K562 (cell line): ENCODE measurements around the gene GANAB. TPM values are rescaled to one million over a fixed set of nuclear protein-coding genes. Genes with fewer than 3 reads are reported as not detected.

ENCODE experiments used
- ASH1L ChIP-seq: fragments of 450-650 bp; IDR thresholded peaks from 2 replicates; pipeline ENCODE4 v1.6.1; 2018; ENCODE audit warnings: borderline replicate concordance, mild to moderate bottlenecking, low read depth; ENCODE audit not compliant: partially characterized antibody
- FOXK2 ChIP-seq, 2 experiments: fragments of 450-650 bp; IDR thresholded peaks in 1 of 2; conservative IDR thresholded peaks in 1 of 2; 2 replicates each; pipeline ENCODE4 v1.6.1; 2016; ENCODE audit warnings: low read depth in 2 of 2, mild to moderate bottlenecking in 1 of 2
- GTF2F1 ChIP-seq: IDR thresholded peaks from 2 replicates; pipeline ENCODE4 v1.6.1; 2011; ENCODE audit warnings: low read depth, low read length, improper control_type of control experiment
- MAFG ChIP-seq: fragments of 450-650 bp; conservative IDR thresholded peaks from 2 replicates; pipeline ENCODE4 v1.6.1; 2016; ENCODE audit warnings: missing genetic modification characterization, missing compliant biosample characterization
- MCM3 ChIP-seq: fragments of 450-650 bp; IDR thresholded peaks from 2 replicates; pipeline ENCODE4 v1.6.1; 2016
- POLR2G ChIP-seq: fragments of 200-400 bp; formaldehyde crosslinking; IDR thresholded peaks from 2 replicates; pipeline ENCODE4 v1.6.1; 2017; ENCODE audit warnings: low read depth, mild to moderate bottlenecking, antibody characterized with exemption, low read length, moderate library complexity
- RBM17 ChIP-seq: fragments of 200-400 bp; formaldehyde crosslinking; IDR thresholded peaks from 2 replicates; pipeline ENCODE4 v1.6.1; 2017; ENCODE audit warnings: low read depth, mild to moderate bottlenecking, low read length, borderline replicate concordance
- RFX7 ChIP-seq: fragments of 250-450 bp; sonication (Bioruptor Pico); IDR thresholded peaks from 2 replicates; pipeline ENCODE4 v1.5.1; 2021; ENCODE audit warnings: mild to moderate bottlenecking
- ZBED1 ChIP-seq: IDR thresholded peaks from 2 replicates; pipeline ENCODE4 v1.6.1; 2014
- ZC3H8 ChIP-seq: fragments of 450-650 bp; IDR thresholded peaks from 2 replicates; pipeline ENCODE4 v1.6.1; 2017
- ZNF133 ChIP-seq: fragments of 250-450 bp; sonication (Bioruptor Pico); IDR thresholded peaks from 2 replicates; pipeline ENCODE4 v1.4.0; 2020; ENCODE audit warnings: mild to moderate bottlenecking
- ZNF282 ChIP-seq: sonication (generic); formaldehyde crosslinking; IDR thresholded peaks from 2 replicates; pipeline ENCODE4 v1.8.1; 2023; ENCODE audit warnings: missing genetic modification reagents
- ZNF707 ChIP-seq: fragments of 250-450 bp; sonication (Bioruptor Pico); conservative IDR thresholded peaks from 2 replicates; pipeline ENCODE4 v1.8.0; 2022; ENCODE audit warnings: inconsistent platforms, mild to moderate bottlenecking, moderate library complexity
- ZNF785 ChIP-seq: fragments of 250-450 bp; sonication (Bioruptor Pico); IDR thresholded peaks from 2 replicates; pipeline ENCODE4 v1.4.0; 2020; ENCODE audit warnings: mild to moderate bottlenecking
- ZZZ3 ChIP-seq: fragments of 450-650 bp; IDR thresholded peaks from 2 replicates; pipeline ENCODE4 v1.6.1; 2016; ENCODE audit warnings: antibody characterized with exemption, mild to moderate bottlenecking, moderate library complexity
- polyA plus RNA-seq, 8 experiments: library from polyadenylated mRNA; depleted of rRNA in 4 of 8; stranded (reverse) in 5 of 8; unstranded in 3 of 8; fragments of >200 nt; fragmentation: Nextera tagmentation in 2 of 8; fragmentation: Illumina TruSeq in 1 of 8; extraction: Ambion mirVana in 2 of 8; extraction: Trizol in 1 of 8; gene quantifications; 2 replicates each; pipeline versions ENCODE4 v1.2.1 to v1.2.3, GENCODE V29; 2011 to 2014; ENCODE audit warnings: inconsistent platforms in 1 of 8, missing spikeins in 1 of 8
- total RNA-seq, 7 experiments: library from RNA; depleted of rRNA in 6 of 7; stranded (reverse); fragments of >200 nt in 6 of 7; fragmentation: Illumina TruSeq in 2 of 7; extraction: Trizol in 2 of 7; gene quantifications; 2 replicates each; pipeline versions ENCODE4 v1.2.1 to v1.2.3, GENCODE V29; 2011 to 2021; ENCODE audit warnings: low replicate concordance in 1 of 7
- TF ChIP-seq, protein P1 (sequence below): fragments of 250-450 bp; sonication (Bioruptor Pico); IDR thresholded peaks from 2 replicates; pipeline ENCODE4 v1.6.1; 2021; ENCODE audit warnings: mild to moderate bottlenecking
- TF ChIP-seq, protein P2 (sequence below): sonication (generic); formaldehyde crosslinking; IDR thresholded peaks from 2 replicates; pipeline ENCODE4 v1.8.1; 2023; ENCODE audit warnings: mild to moderate bottlenecking, missing genetic modification reagents
- TF ChIP-seq, protein P3 (sequence below): fragments of 150-350 bp; conservative IDR thresholded peaks from 2 replicates; pipeline ENCODE4 v1.6.1; 2014; ENCODE audit warnings: low read length
- TF ChIP-seq, protein P4 (sequence below), 3 experiments: fragments of 200-800 bp in 1 of 3; sonication (Bioruptor generic) in 1 of 3; sonication (generic) in 1 of 3; formaldehyde crosslinking in 1 of 3; IDR thresholded peaks; 2 replicates each; pipeline versions ENCODE4 v1.6.1 to v1.8.0; 2016 to 2022; ENCODE audit warnings: mild to moderate bottlenecking in 2 of 3, missing compliant biosample characterization in 2 of 3, missing genetic modification characterization in 2 of 3, missing genetic modification reagents in 1 of 3
- TF ChIP-seq, protein P5 (sequence below): sonication (generic); formaldehyde crosslinking; IDR thresholded peaks from 2 replicates; pipeline ENCODE4 v1.8.0; 2022; ENCODE audit warnings: missing genetic modification reagents, mild to moderate bottlenecking, moderate library complexity, borderline replicate concordance

Gene GANAB
- total and polyA plus RNA-seq, 9 of the 15 experiments (the other 6 are each of a cell fraction or from before 2014, with no cell fraction given), result 6.5 to 284 (median 161) TPM

DNA sequence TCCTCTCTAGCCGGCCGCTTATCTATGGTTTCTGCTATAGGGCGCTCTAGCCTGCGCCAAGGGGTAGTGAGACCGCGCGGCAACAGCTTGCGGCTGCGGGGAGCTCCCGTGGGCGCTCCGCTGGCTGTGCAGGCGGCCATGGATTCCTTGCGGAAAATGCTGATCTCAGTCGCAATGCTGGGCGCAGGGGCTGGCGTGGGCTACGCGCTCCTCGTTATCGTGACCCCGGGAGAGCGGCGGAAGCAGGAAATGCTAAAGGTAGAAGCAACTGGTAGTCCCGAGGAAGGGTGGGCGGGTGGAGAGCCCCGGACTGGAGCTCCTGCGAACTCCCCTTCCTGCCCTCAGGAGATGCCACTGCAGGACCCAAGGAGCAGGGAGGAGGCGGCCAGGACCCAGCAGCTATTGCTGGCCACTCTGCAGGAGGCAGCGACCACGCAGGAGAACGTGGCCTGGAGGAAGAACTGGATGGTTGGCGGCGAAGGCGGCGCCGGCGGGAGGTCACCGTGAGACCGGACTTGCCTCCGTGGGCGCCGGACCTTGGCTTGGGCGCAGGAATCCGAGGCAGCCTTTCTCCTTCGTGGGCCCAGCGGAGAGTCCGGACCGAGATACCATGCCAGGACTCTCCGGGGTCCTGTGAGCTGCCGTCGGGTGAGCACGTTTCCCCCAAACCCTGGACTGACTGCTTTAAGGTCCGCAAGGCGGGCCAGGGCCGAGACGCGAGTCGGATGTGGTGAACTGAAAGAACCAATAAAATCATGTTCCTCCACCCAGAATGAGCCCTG, 25.4 kb upstream of the GANAB start, which contains the start of the genes LBHD1 and UQCC3 (continued):
- TF ChIP-seq, protein P1, sequence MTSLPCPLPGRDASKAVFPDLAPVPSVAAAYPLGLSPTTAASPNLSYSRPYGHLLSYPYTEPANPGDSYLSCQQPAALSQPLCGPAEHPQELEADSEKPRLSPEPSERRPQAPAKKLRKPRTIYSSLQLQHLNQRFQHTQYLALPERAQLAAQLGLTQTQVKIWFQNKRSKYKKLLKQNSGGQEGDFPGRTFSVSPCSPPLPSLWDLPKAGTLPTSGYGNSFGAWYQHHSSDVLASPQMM (CRISPR knock-in tag), result no peak
- 0 out of 2 replicates have a peak, but pooled peaks have one; percentile 60 for TF ChIP-seq ZC3H8
- TF ChIP-seq, protein P2, sequence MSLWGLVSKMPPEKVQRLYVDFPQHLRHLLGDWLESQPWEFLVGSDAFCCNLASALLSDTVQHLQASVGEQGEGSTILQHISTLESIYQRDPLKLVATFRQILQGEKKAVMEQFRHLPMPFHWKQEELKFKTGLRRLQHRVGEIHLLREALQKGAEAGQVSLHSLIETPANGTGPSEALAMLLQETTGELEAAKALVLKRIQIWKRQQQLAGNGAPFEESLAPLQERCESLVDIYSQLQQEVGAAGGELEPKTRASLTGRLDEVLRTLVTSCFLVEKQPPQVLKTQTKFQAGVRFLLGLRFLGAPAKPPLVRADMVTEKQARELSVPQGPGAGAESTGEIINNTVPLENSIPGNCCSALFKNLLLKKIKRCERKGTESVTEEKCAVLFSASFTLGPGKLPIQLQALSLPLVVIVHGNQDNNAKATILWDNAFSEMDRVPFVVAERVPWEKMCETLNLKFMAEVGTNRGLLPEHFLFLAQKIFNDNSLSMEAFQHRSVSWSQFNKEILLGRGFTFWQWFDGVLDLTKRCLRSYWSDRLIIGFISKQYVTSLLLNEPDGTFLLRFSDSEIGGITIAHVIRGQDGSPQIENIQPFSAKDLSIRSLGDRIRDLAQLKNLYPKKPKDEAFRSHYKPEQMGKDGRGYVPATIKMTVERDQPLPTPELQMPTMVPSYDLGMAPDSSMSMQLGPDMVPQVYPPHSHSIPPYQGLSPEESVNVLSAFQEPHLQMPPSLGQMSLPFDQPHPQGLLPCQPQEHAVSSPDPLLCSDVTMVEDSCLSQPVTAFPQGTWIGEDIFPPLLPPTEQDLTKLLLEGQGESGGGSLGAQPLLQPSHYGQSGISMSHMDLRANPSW (CRISPR knock-in tag), result no peak
- no peak for TF ChIP-seq MAFG (tag)
- 0 out of 2 replicates have a peak, but pooled peaks have one; percentile 54 for TF ChIP-seq ZZZ3
- TF ChIP-seq, protein P3, sequence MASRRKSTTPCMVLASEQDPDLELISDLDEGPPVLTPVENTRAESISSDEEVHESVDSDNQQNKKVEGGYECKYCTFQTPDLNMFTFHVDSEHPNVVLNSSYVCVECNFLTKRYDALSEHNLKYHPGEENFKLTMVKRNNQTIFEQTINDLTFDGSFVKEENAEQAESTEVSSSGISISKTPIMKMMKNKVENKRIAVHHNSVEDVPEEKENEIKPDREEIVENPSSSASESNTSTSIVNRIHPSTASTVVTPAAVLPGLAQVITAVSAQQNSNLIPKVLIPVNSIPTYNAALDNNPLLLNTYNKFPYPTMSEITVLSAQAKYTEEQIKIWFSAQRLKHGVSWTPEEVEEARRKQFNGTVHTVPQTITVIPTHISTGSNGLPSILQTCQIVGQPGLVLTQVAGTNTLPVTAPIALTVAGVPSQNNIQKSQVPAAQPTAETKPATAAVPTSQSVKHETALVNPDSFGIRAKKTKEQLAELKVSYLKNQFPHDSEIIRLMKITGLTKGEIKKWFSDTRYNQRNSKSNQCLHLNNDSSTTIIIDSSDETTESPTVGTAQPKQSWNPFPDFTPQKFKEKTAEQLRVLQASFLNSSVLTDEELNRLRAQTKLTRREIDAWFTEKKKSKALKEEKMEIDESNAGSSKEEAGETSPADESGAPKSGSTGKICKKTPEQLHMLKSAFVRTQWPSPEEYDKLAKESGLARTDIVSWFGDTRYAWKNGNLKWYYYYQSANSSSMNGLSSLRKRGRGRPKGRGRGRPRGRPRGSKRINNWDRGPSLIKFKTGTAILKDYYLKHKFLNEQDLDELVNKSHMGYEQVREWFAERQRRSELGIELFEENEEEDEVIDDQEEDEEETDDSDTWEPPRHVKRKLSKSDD, result no peak
- no peak for TF ChIP-seq ZNF707 (CRISPR knock-in tag)
- no peak for TF ChIP-seq ZNF785 (CRISPR knock-in tag)
- TF ChIP-seq GTF2F1, result no peak
- TF ChIP-seq, protein P4, sequence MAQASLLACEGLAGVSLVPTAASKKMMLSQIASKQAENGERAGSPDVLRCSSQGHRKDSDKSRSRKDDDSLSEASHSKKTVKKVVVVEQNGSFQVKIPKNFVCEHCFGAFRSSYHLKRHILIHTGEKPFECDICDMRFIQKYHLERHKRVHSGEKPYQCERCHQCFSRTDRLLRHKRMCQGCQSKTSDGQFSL (CRISPR knock-in tag; IDR thresholded peaks at IDR 0.05), result no peak
- TF ChIP-seq, protein P4 (tag; IDR thresholded peaks at IDR 0.05), result no peak
- TF ChIP-seq ZBED1, result peak; percentile 43
- TF ChIP-seq ZNF133 (CRISPR knock-in tag), result no peak
- TF ChIP-seq RBM17, result no peak
- TF ChIP-seq, protein P5, sequence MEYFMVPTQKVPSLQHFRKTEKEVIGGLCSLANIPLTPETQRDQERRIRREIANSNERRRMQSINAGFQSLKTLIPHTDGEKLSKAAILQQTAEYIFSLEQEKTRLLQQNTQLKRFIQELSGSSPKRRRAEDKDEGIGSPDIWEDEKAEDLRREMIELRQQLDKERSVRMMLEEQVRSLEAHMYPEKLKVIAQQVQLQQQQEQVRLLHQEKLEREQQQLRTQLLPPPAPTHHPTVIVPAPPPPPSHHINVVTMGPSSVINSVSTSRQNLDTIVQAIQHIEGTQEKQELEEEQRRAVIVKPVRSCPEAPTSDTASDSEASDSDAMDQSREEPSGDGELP (CRISPR knock-in tag), result peak; percentile 37; the same call in 1 of the 2 replicates
- TF ChIP-seq POLR2G, result peak; percentile 90
- TF ChIP-seq ZNF282 (CRISPR knock-in tag), result no peak
- TF ChIP-seq ASH1L, result no peak
- TF ChIP-seq RFX7 (CRISPR knock-in tag), result no peak
- peak; percentile 10 to 27; a peak in 2 of 4 replicates for TF ChIP-seq FOXK2 (conservative IDR thresholded peaks at IDR 0.05 in 1 of 2, IDR thresholded peaks at IDR 0.05 in 1 of 2; ENCODE audit: low read depth in 2 of 2)
- TF ChIP-seq MCM3, result no peak
